Measurements from ENCODE around the gene NFYC.

The NFYC gene

GRCh38 chr1:40796939-40797667, 105.6 kb downstream of the NFYC start:
- no peaks in the 10 kb centered on the region for H3K36me3 ChIP-seq (ENCODE audit: control insufficient read depth, insufficient read depth, low read length)
- H3K9me3 ChIP-seq (ENCODE audit: control insufficient read depth, low read length): no peaks in the 10 kb centered on the region
- no peak overlapping the region for H3K4me3 ChIP-seq (ENCODE audit: insufficient read depth, low read depth, low read length)
- H3K4me1 ChIP-seq (ENCODE audit: control insufficient read depth, insufficient read depth, low read length): peaks cover 50% of the 10 kb centered on the region
- no peaks in the 10 kb centered on the region for H3K27me3 ChIP-seq (ENCODE audit: control insufficient read depth, insufficient read depth, low read length, poor library complexity, severe bottlenecking)
- WGBS, 2 experiments: 84 to 85% methylated on average over 9 of the region's 9 CpGs
- H3K27ac ChIP-seq (ENCODE audit: insufficient read depth, low read depth, low read length, poor library complexity, severe bottlenecking): no peak overlapping the region

- H3K27me3 ChIP-seq (ENCODE audit: control insufficient read depth, insufficient read depth, low read length, poor library complexity, severe bottlenecking): no peaks in the 10 kb centered on the region
- peaks cover 51% of the 10 kb centered on the region for H3K4me1 ChIP-seq (ENCODE audit: control insufficient read depth, insufficient read depth, low read length)
- 79 to 87% methylated on average over 3 of the region's 3 CpGs for WGBS, 2 experiments
- H3K4me3 ChIP-seq (ENCODE audit: insufficient read depth, low read depth, low read length): no peak overlapping the region
- H3K9me3 ChIP-seq (ENCODE audit: control insufficient read depth, low read length): no peaks in the 10 kb centered on the region
- H3K27ac ChIP-seq (ENCODE audit: insufficient read depth, low read depth, low read length, poor library complexity, severe bottlenecking): no peak overlapping the region
- H3K36me3 ChIP-seq (ENCODE audit: control insufficient read depth, insufficient read depth, low read length): no peaks in the 10 kb centered on the region
These were observed 106.1 kb downstream of the NFYC start for GRCh38 chr1:40797668-40798010.

GRCh38 chr1:40798366-40799281, 107.1 kb downstream of the NFYC start:
- peaks cover 56% of the 10 kb centered on the region for H3K4me1 ChIP-seq (ENCODE audit: control insufficient read depth, insufficient read depth, low read length)
- H3K36me3 ChIP-seq (ENCODE audit: control insufficient read depth, insufficient read depth, low read length): no peaks in the 10 kb centered on the region
- H3K27me3 ChIP-seq (ENCODE audit: control insufficient read depth, insufficient read depth, low read length, poor library complexity, severe bottlenecking): no peaks in the 10 kb centered on the region
- no peaks in the 10 kb centered on the region for H3K9me3 ChIP-seq (ENCODE audit: control insufficient read depth, low read length)
- no peak overlapping the region for H3K4me3 ChIP-seq (ENCODE audit: insufficient read depth, low read depth, low read length)
- H3K27ac ChIP-seq (ENCODE audit: insufficient read depth, low read depth, low read length, poor library complexity, severe bottlenecking): no peak overlapping the region
- 88 to 89% methylated on average over 8 of the region's 8 CpGs for WGBS, 2 experiments

- no peak overlapping the region for H3K27ac ChIP-seq (ENCODE audit: insufficient read depth, low read depth, low read length, poor library complexity, severe bottlenecking)
- H3K9me3 ChIP-seq (ENCODE audit: control insufficient read depth, low read length): no peaks in the 10 kb centered on the region
- 78 to 81% methylated on average over 9 of the region's 9 CpGs for WGBS, 2 experiments
- no peaks in the 10 kb centered on the region for H3K36me3 ChIP-seq (ENCODE audit: control insufficient read depth, insufficient read depth, low read length)
- no peaks in the 10 kb centered on the region for H3K27me3 ChIP-seq (ENCODE audit: control insufficient read depth, insufficient read depth, low read length, poor library complexity, severe bottlenecking)
- H3K4me3 ChIP-seq (ENCODE audit: insufficient read depth, low read depth, low read length): no peak overlapping the region
- H3K4me1 ChIP-seq (ENCODE audit: control insufficient read depth, insufficient read depth, low read length): peaks cover 57% of the 10 kb centered on the region
These were observed 107.9 kb downstream of the NFYC start for GRCh38 chr1:40799351-40799867.

GRCh38 chr1:40801742-40802077, 110.2 kb downstream of the NFYC start:
- Histone ChIP-seq H3K4me3 (ENCODE audit: insufficient read depth, low read depth, low read length) (no peak overlapping the region), H3K27me3 (ENCODE audit: control insufficient read depth, insufficient read depth, low read length, poor library complexity, severe bottlenecking) (no peaks in the 10 kb centered on the region), H3K36me3 (ENCODE audit: control insufficient read depth, insufficient read depth, low read length) (no peaks in the 10 kb centered on the region), H3K27ac (ENCODE audit: insufficient read depth, low read depth, low read length, poor library complexity, severe bottlenecking) (no peak overlapping the region), H3K9me3 (ENCODE audit: control insufficient read depth, low read length) (no peaks in the 10 kb centered on the region), H3K4me1 (ENCODE audit: control insufficient read depth, insufficient read depth, low read length) (peaks cover 53% of the 10 kb centered on the region)
- WGBS, 2 experiments: 76 to 90% methylated on average over 3 of the region's 3 CpGs

GRCh38 chr1:40802078-40802741, 110.7 kb downstream of the NFYC start:
- peak overlapping the region; percentile 26 for H3K4me3 ChIP-seq (ENCODE audit: insufficient read depth, low read depth, low read length)
- peaks cover 57% of the 10 kb centered on the region for H3K4me1 ChIP-seq (ENCODE audit: control insufficient read depth, insufficient read depth, low read length)
- WGBS, 2 experiments: 6 to 8% methylated on average over 56 of the region's 56 CpGs
- no peaks in the 10 kb centered on the region for H3K27me3 ChIP-seq (ENCODE audit: control insufficient read depth, insufficient read depth, low read length, poor library complexity, severe bottlenecking)
- peak overlapping the region; percentile 26 for H3K27ac ChIP-seq (ENCODE audit: insufficient read depth, low read depth, low read length, poor library complexity, severe bottlenecking)
- H3K36me3 ChIP-seq (ENCODE audit: control insufficient read depth, insufficient read depth, low read length): no peaks in the 10 kb centered on the region
- no peaks in the 10 kb centered on the region for H3K9me3 ChIP-seq (ENCODE audit: control insufficient read depth, low read length)

GRCh38 chr1:40802742-40803113, 111.2 kb downstream of the NFYC start:
- Histone ChIP-seq H3K4me1 (ENCODE audit: control insufficient read depth, insufficient read depth, low read length) (peaks cover 61% of the 10 kb centered on the region), H3K9me3 (ENCODE audit: control insufficient read depth, low read length) (no peaks in the 10 kb centered on the region), H3K27ac (ENCODE audit: insufficient read depth, low read depth, low read length, poor library complexity, severe bottlenecking) (no peak overlapping the region), H3K36me3 (ENCODE audit: control insufficient read depth, insufficient read depth, low read length) (no peaks in the 10 kb centered on the region), H3K4me3 (ENCODE audit: insufficient read depth, low read depth, low read length) (no peak overlapping the region), H3K27me3 (ENCODE audit: control insufficient read depth, insufficient read depth, low read length, poor library complexity, severe bottlenecking) (no peaks in the 10 kb centered on the region)
- 44 to 47% methylated on average over 3 to 4 of the region's 4 CpGs for WGBS, 2 experiments

GRCh38 chr1:40803447-40803846, 111.9 kb downstream of the NFYC start:
- no peaks in the 10 kb centered on the region for H3K36me3 ChIP-seq (ENCODE audit: control insufficient read depth, insufficient read depth, low read length)
- H3K4me1 ChIP-seq (ENCODE audit: control insufficient read depth, insufficient read depth, low read length): peaks cover 61% of the 10 kb centered on the region
- H3K4me3 ChIP-seq (ENCODE audit: insufficient read depth, low read depth, low read length): no peak overlapping the region
- WGBS, 2 experiments: 76 to 79% methylated on average over 3 of the region's 3 CpGs
- no peaks in the 10 kb centered on the region for H3K9me3 ChIP-seq (ENCODE audit: control insufficient read depth, low read length)
- no peaks in the 10 kb centered on the region for H3K27me3 ChIP-seq (ENCODE audit: control insufficient read depth, insufficient read depth, low read length, poor library complexity, severe bottlenecking)
- H3K27ac ChIP-seq (ENCODE audit: insufficient read depth, low read depth, low read length, poor library complexity, severe bottlenecking): no peak overlapping the region

- H3K36me3 ChIP-seq (ENCODE audit: control insufficient read depth, insufficient read depth, low read length): no peaks in the 10 kb centered on the region
- no peaks in the 10 kb centered on the region for H3K27me3 ChIP-seq (ENCODE audit: control insufficient read depth, insufficient read depth, low read length, poor library complexity, severe bottlenecking)
- no peak overlapping the region for H3K4me3 ChIP-seq (ENCODE audit: insufficient read depth, low read depth, low read length)
- peaks cover 59% of the 10 kb centered on the region for H3K4me1 ChIP-seq (ENCODE audit: control insufficient read depth, insufficient read depth, low read length)
- no peaks in the 10 kb centered on the region for H3K9me3 ChIP-seq (ENCODE audit: control insufficient read depth, low read length)
- WGBS, 2 experiments: 51 to 68% methylated on average over 2 of the region's 2 CpGs
- no peak overlapping the region for H3K27ac ChIP-seq (ENCODE audit: insufficient read depth, low read depth, low read length, poor library complexity, severe bottlenecking)
These were observed 112.4 kb downstream of the NFYC start for GRCh38 chr1:40803902-40804301.

- Histone ChIP-seq H3K4me1 (ENCODE audit: control insufficient read depth, insufficient read depth, low read length) (peaks cover 37% of the 10 kb centered on the region), H3K4me3 (ENCODE audit: insufficient read depth, low read depth, low read length) (no peak overlapping the region), H3K9me3 (ENCODE audit: control insufficient read depth, low read length) (no peaks in the 10 kb centered on the region), H3K27me3 (ENCODE audit: control insufficient read depth, insufficient read depth, low read length, poor library complexity, severe bottlenecking) (no peaks in the 10 kb centered on the region), H3K27ac (ENCODE audit: insufficient read depth, low read depth, low read length, poor library complexity, severe bottlenecking) (no peak overlapping the region), H3K36me3 (ENCODE audit: control insufficient read depth, insufficient read depth, low read length) (no peaks in the 10 kb centered on the region)
- 86 to 100% methylated on average over 3 of the region's 3 CpGs for WGBS, 2 experiments
These were observed 114.7 kb downstream of the NFYC start for GRCh38 chr1:40806240-40806639.

Data from ectodermal cell (in vitro differentiated cells).